IMR-90 (cell line): ENCODE measurements around the gene FEZF2. TPM values are rescaled to one million over a fixed set of nuclear protein-coding genes. Genes with fewer than 3 reads are reported as not detected.

ENCODE experiments used
- ATAC-seq: fragments of 200-7000 bp; cut with Tn5 transposase; 2 replicates; pipeline ENCODE4 v1.9.1; 2020; ENCODE audit warnings: low read depth, mild to moderate bottlenecking, moderate library complexity
- BruUV-seq: library from RNA; stranded (reverse); fragments of 400-500 nt; replicated peaks from 2 replicates; lab custom pipeline; 2021; lab: Mats Ljungman, UMichigan
- CTCF ChIA-PET: fragments of 300-600 bp; formaldehyde crosslinking; extraction: SDS; loops from one replicate; lab custom pipeline; 2021; ENCODE audit warnings: antibody characterized with exemption; lab: Yijun Ruan, JAX
- POLR2A ChIA-PET: fragments of 300-600 bp; sonication (Branson Sonifier 250); formaldehyde crosslinking; loops from one replicate; lab custom pipeline; 2022; ENCODE audit warnings: antibody characterized with exemption; ENCODE audit not compliant: unreplicated experiment; lab: Charles Lee
- DNase-seq: peaks from one replicate; pipeline ENCODE4 v3.0.0; 2013
- H2AFZ ChIP-seq: replicated peaks from 2 replicates; pipeline ENCODE3; 2013; ENCODE audit warnings: low read length, mild to moderate bottlenecking; ENCODE audit not compliant: poor library complexity
- H2AK5ac ChIP-seq: 2 replicates; pipeline ENCODE4 v1.6.1; 2013; ENCODE audit warnings: low read depth, low read length, inconsistent platforms
- H2AK9ac ChIP-seq: replicated peaks from 2 replicates; pipeline ENCODE3; 2013; ENCODE audit warnings: mild to moderate bottlenecking, low read depth, low read length, moderate library complexity; ENCODE audit not compliant: poor library complexity
- H2BK120ac ChIP-seq: 2 replicates; pipeline ENCODE4 v1.6.1; 2013; ENCODE audit warnings: low read depth, low read length, inconsistent platforms
- H2BK15ac ChIP-seq: 3 replicates; pipeline ENCODE4 v1.6.1; 2013; ENCODE audit warnings: low read depth, low read length, inconsistent platforms
- H2BK20ac ChIP-seq: 2 replicates; pipeline ENCODE4 v1.6.1; 2013; ENCODE audit warnings: low read depth, mild to moderate bottlenecking, inconsistent platforms, low read length, moderate library complexity
- H2BK5ac ChIP-seq: 2 replicates; pipeline ENCODE4 v1.6.1; 2013; ENCODE audit warnings: mild to moderate bottlenecking, low read depth, low read length, inconsistent platforms; ENCODE audit not compliant: poor library complexity, severe bottlenecking
- H3K14ac ChIP-seq: replicated peaks from 2 replicates; pipeline ENCODE4 v1.6.1; 2013; ENCODE audit warnings: low read depth, low read length, inconsistent platforms
- H3K18ac ChIP-seq: 2 replicates; pipeline ENCODE4 v1.6.1; 2013; ENCODE audit warnings: low read depth, low read length, control low read depth
- H3K23ac ChIP-seq: 2 replicates; pipeline ENCODE4 v1.6.1; 2013; ENCODE audit warnings: low read depth, low read length, inconsistent platforms
- H3K27ac ChIP-seq: 2 replicates; pipeline ENCODE4 v1.5.1; 2013; ENCODE audit warnings: mild to moderate bottlenecking, control low read depth, low read length; ENCODE audit not compliant: insufficient read depth
- H3K27me3 ChIP-seq: 2 replicates; pipeline ENCODE4 v1.6.1; 2013; ENCODE audit warnings: low read length; ENCODE audit not compliant: control insufficient read depth, insufficient read depth
- H3K36me3 ChIP-seq: 2 replicates; pipeline ENCODE4 v1.6.1; 2013; ENCODE audit warnings: low read length, mixed read lengths; ENCODE audit not compliant: control insufficient read depth, insufficient read depth
- H3K4ac ChIP-seq: 2 replicates; pipeline ENCODE4 v1.6.1; 2013; ENCODE audit warnings: low read depth, low read length, inconsistent platforms
- H3K4me1 ChIP-seq: 2 replicates; pipeline ENCODE4 v1.6.1; 2013; ENCODE audit warnings: low read length, mixed read lengths; ENCODE audit not compliant: control insufficient read depth, insufficient read depth
- H3K4me2 ChIP-seq: 2 replicates; pipeline ENCODE4 v1.6.1; 2013; ENCODE audit warnings: low read depth, mild to moderate bottlenecking, control low read depth, low read length, moderate library complexity
- H3K4me3 ChIP-seq: 2 replicates; pipeline ENCODE4 v1.5.1; 2013; ENCODE audit warnings: low read depth, mild to moderate bottlenecking, control low read depth, low read length, moderate library complexity; ENCODE audit not compliant: insufficient read depth
- H3K56ac ChIP-seq: 2 replicates; pipeline ENCODE4 v1.6.1; 2013; ENCODE audit warnings: low read length, inconsistent platforms; ENCODE audit not compliant: insufficient read depth; ENCODE audit errors: extremely low read depth
- H3K79me1 ChIP-seq, 2 experiments: 2 replicates each; pipeline ENCODE4 v1.6.1; 2013; ENCODE audit warnings: low read length in 2 of 2, inconsistent platforms in 1 of 2, low read depth in 1 of 2
- H3K9ac ChIP-seq: 2 replicates; pipeline ENCODE4 v1.6.1; 2013; ENCODE audit warnings: low read depth, low read length, control low read depth
- H3K9me1 ChIP-seq: 2 replicates; pipeline ENCODE4 v1.6.1; 2013; ENCODE audit warnings: low read length, inconsistent platforms; ENCODE audit not compliant: insufficient read depth
- H3K9me3 ChIP-seq: 2 replicates; pipeline ENCODE4 v1.6.1; 2013; ENCODE audit warnings: low read length; ENCODE audit not compliant: control insufficient read depth, insufficient read depth
- H4K20me1 ChIP-seq: 2 replicates; pipeline ENCODE4 v1.6.1; 2013; ENCODE audit warnings: low read length, inconsistent platforms; ENCODE audit not compliant: insufficient read depth
- H4K5ac ChIP-seq: 2 replicates; pipeline ENCODE4 v1.6.1; 2013; ENCODE audit warnings: mild to moderate bottlenecking, low read depth, low read length, control low read depth
- H4K8ac ChIP-seq, 2 experiments: 2 replicates each; pipeline ENCODE4 v1.6.1; 2013; ENCODE audit warnings: low read depth in 2 of 2, low read length in 2 of 2, control low read depth in 1 of 2, inconsistent platforms in 1 of 2
- H4K91ac ChIP-seq: 2 replicates; pipeline ENCODE4 v1.6.1; 2013; ENCODE audit warnings: low read depth, low read length, inconsistent platforms; ENCODE audit not compliant: insufficient read depth
- BHLHE40 ChIP-seq: fragments of 150-350 bp; IDR thresholded peaks from 2 replicates; pipeline ENCODE4 v1.6.1; 2016; ENCODE audit warnings: mild to moderate bottlenecking, low read depth, low read length
- CEBPB ChIP-seq: IDR thresholded peaks from 2 replicates; pipeline ENCODE4 v1.6.1; 2012; ENCODE audit warnings: low read depth, low read length, improper control_type of control experiment
- CHD1 ChIP-seq: IDR thresholded peaks from 2 replicates; pipeline ENCODE4 v1.6.1; 2012; ENCODE audit warnings: low read depth, low read length, improper control_type of control experiment
- CTCF ChIP-seq: conservative IDR thresholded peaks from 2 replicates; pipeline ENCODE4 v1.5.1; 2012; ENCODE audit warnings: mild to moderate bottlenecking, low read depth, low read length, improper control_type of control experiment
- ELK1 ChIP-seq: fragments of 150-350 bp; IDR thresholded peaks from 2 replicates; pipeline ENCODE4 v1.6.1; 2016; ENCODE audit warnings: low read depth, mild to moderate bottlenecking, low read length, moderate library complexity, borderline replicate concordance
- FOS ChIP-seq: fragments of 150-350 bp; IDR thresholded peaks from 2 replicates; pipeline ENCODE4 v1.6.1; 2016; ENCODE audit warnings: low read depth, low read length
- MAFK ChIP-seq: IDR thresholded peaks from 2 replicates; pipeline ENCODE4 v1.6.1; 2012; ENCODE audit warnings: low read depth, low read length, improper control_type of control experiment
- MAZ ChIP-seq: IDR thresholded peaks from 2 replicates; pipeline ENCODE4 v1.6.1; 2012; ENCODE audit warnings: low read depth, mild to moderate bottlenecking, low read length, improper control_type of control experiment, moderate library complexity, borderline replicate concordance
- MXI1 ChIP-seq: IDR thresholded peaks from 2 replicates; pipeline ENCODE4 v1.6.1; 2012; ENCODE audit warnings: low read depth, mild to moderate bottlenecking, low read length, moderate library complexity, borderline replicate concordance
- NFE2L2 ChIP-seq: fragments of 150-350 bp; IDR thresholded peaks from 2 replicates; pipeline ENCODE4 v1.6.1; 2016; ENCODE audit warnings: low read depth, mild to moderate bottlenecking, low read length
- POLR2A ChIP-seq: IDR thresholded peaks from 2 replicates; pipeline ENCODE4 v1.6.1; 2012; ENCODE audit warnings: mild to moderate bottlenecking, low read depth, low read length
- RAD21 ChIP-seq: IDR thresholded peaks from 2 replicates; pipeline ENCODE4 v1.6.1; 2012; ENCODE audit warnings: low read length, improper control_type of control experiment
- RCOR1 ChIP-seq: IDR thresholded peaks from 2 replicates; pipeline ENCODE4 v1.6.1; 2012; ENCODE audit warnings: mild to moderate bottlenecking, low read length, improper control_type of control experiment; ENCODE audit not compliant: insufficient replicate concordance
- RFX5 ChIP-seq: IDR thresholded peaks from 2 replicates; pipeline ENCODE4 v1.8.0; 2012; ENCODE audit warnings: low read depth, mild to moderate bottlenecking, low read length, moderate library complexity
- SMC3 ChIP-seq: fragments of 150-350 bp; IDR thresholded peaks from 2 replicates; pipeline ENCODE4 v1.6.1; 2016; ENCODE audit warnings: low read depth, mild to moderate bottlenecking, antibody characterized with exemption, low read length, moderate library complexity
- USF2 ChIP-seq: fragments of 150-350 bp; IDR thresholded peaks from 2 replicates; pipeline ENCODE4 v1.6.1; 2017; ENCODE audit warnings: mild to moderate bottlenecking, antibody characterized with exemption, low read length, low read depth
- WGBS, 2 experiments: methylation state at CpG; one replicate each; pipeline versions ENCODE4 v1.1.5 to v1.1.7; 2013; ENCODE audit warnings: missing lambda C conversion rate in 2 of 2; ENCODE audit not compliant: insufficient read length in 1 of 2; ENCODE audit errors: extremely low coverage in 2 of 2; 5-methylcytosine and 5-hydroxymethylcytosine counted together
- dilution Hi-C: fragments of 300-500 bp; cut with HindIII; formaldehyde crosslinking; loops from one replicate; pipeline ENCODE4 v1.14.3; 2018; ENCODE audit warnings: low sequenced_read_pairs; ENCODE audit not compliant: unreplicated experiment
- in situ Hi-C: fragments of 300-500 bp; cut with MboI; formaldehyde crosslinking; loops from 3 replicates; pipeline ENCODE4 v1.14.3; 2019; ENCODE audit warnings: low sequenced_read_pairs, inconsistent platforms, mixed read lengths
- intact Hi-C: fragments of 100-400 bp; cut with micrococcal nuclease; formaldehyde crosslinking; loops from 2 replicates; pipeline ENCODE4 v1.10.0; 2022
- polyA plus RNA-seq, 3 experiments: library from polyadenylated mRNA; depleted of rRNA; stranded (reverse); fragments of >200 nt; gene quantifications; 2 replicates each; pipeline ENCODE4 v1.2.3, GENCODE V29; 2012; ENCODE audit warnings: low replicate concordance in 1 of 3
- total RNA-seq: library from RNA; depleted of rRNA; stranded (reverse); fragments of >200 nt; gene quantifications from 2 replicates; pipeline ENCODE4 v1.2.3, GENCODE V29; 2012

FEZF2 gene
- total and polyA plus RNA-seq, 2 of the 4 experiments (the other 2 are of a cell fraction): not detected

GRCh38 chr3:62406945-62407344, 33.6 kb upstream of the FEZF2 start:
- no peaks in the 10 kb centered on the region for H3K27me3 ChIP-seq
- DNase-seq (no peak), ATAC-seq (no peak)
- no peak overlapping the region for H2AK5ac ChIP-seq
- H2AFZ ChIP-seq: no peak overlapping the region
- no peaks in the 10 kb centered on the region for H3K4me1 ChIP-seq
- no peak overlapping the region for H3K23ac ChIP-seq
- TF ChIP-seq MXI1: no peak
- no peak for TF ChIP-seq ELK1
- TF ChIP-seq RAD21: no peak
- no peak for TF ChIP-seq CEBPB
- TF ChIP-seq CTCF: no peak
- no peak for TF ChIP-seq RCOR1
- no peak for TF ChIP-seq NFE2L2
- no peak for TF ChIP-seq POLR2A
- no peak for TF ChIP-seq CHD1
- no peak for TF ChIP-seq MAFK
- TF ChIP-seq SMC3: no peak
- TF ChIP-seq USF2: no peak
- TF ChIP-seq MAZ: no peak
- TF ChIP-seq RFX5: no peak
- TF ChIP-seq FOS: no peak
- no peak for TF ChIP-seq BHLHE40
- H3K79me1 ChIP-seq: no peaks in the 10 kb centered on the region
- no peaks in the 10 kb centered on the region for H3K9me3 ChIP-seq
- no peak overlapping the region for H2BK5ac ChIP-seq
- no peaks in the 10 kb centered on the region for H4K20me1 ChIP-seq
- in situ Hi-C loops: no loop called here
- no peak overlapping the region for H2BK15ac ChIP-seq
- BruUV-seq: no TSS peak
- no peak overlapping the region for H2AK9ac ChIP-seq
- no peak overlapping the region for H4K91ac ChIP-seq
- H3K4ac ChIP-seq: no peak overlapping the region
- H3K14ac ChIP-seq: no peak overlapping the region
- H2BK20ac ChIP-seq: no peak overlapping the region
- no peak overlapping the region for H3K9ac ChIP-seq
- H3K9me1 ChIP-seq: no peaks in the 10 kb centered on the region
- intact Hi-C loops: no loop called here
- H4K5ac ChIP-seq: no peak overlapping the region
- dilution Hi-C loops: no loop called here
- no peak overlapping the region for H2BK120ac ChIP-seq
- ChIA-PET CTCF (no interaction called here), POLR2A (no interaction called here)
- H3K56ac ChIP-seq: no peak overlapping the region
- no peak overlapping the region for H4K8ac ChIP-seq
- no peak overlapping the region for H3K18ac ChIP-seq
- H3K4me3 ChIP-seq: no peak overlapping the region
- WGBS, 2 experiments: no CpG with 5 or more reads among the region's 2 CpGs
- H3K4me2 ChIP-seq: no peak overlapping the region
- no peaks in the 10 kb centered on the region for H3K36me3 ChIP-seq
- no peak overlapping the region for H3K27ac ChIP-seq
